Stomach (tissue), 9 donors: Measurements from ENCODE around the gene FSTL4. TPM values are rescaled to one million over a fixed set of nuclear protein-coding genes. Genes with fewer than 3 reads are reported as not detected.

Source experiments
- DNase-seq, 2 donors: peaks; one replicate each; pipeline versions ENCODE4 v3.0.0 to v3.0.0-alpha.2; 2013 to 2019
- H3K27ac ChIP-seq, 5 donors: fragments of 200-600 bp in 4 of 5; sonication (generic) in 4 of 5; one replicate each; pipeline ENCODE4 v1.5.1; 2013 to 2019; ENCODE audit warnings: mild to moderate bottlenecking in 1 of 5, moderate library complexity in 1 of 5
- H3K27me3 ChIP-seq, 3 donors: fragments of 200-600 bp; sonication (generic); one replicate each; pipeline ENCODE4 v1.5.1; 2017 to 2019; ENCODE audit warnings: mixed run types in 1 of 3
- H3K36me3 ChIP-seq, 4 donors: fragments of 200-600 bp; sonication (generic); 1 replicate in 3 of 4; 2 replicates in 1 of 4; pipeline ENCODE4 v1.5.1; 2016 to 2019
- H3K4me1 ChIP-seq, 4 donors: fragments of 200-600 bp; sonication (generic); one replicate each; pipeline ENCODE4 v1.5.1; 2016 to 2019
- H3K4me3 ChIP-seq, 4 donors: fragments of 200-600 bp; sonication (generic) in 3 of 4; one replicate each; pipeline ENCODE4 v1.5.1; 2016 to 2019; ENCODE audit warnings: mild to moderate bottlenecking in 1 of 4
- H3K9me3 ChIP-seq, 4 donors: fragments of 200-600 bp; sonication (generic); one replicate each; pipeline ENCODE4 v1.5.1; 2016 to 2019
- CTCF ChIP-seq, 7 experiments: fragments of 450-650 bp in 4 of 7; fragments of 200-600 bp in 3 of 7; sonication (generic) in 3 of 7; IDR thresholded peaks; one replicate each; pipeline ENCODE4 v1.5.1; 2016 to 2019; ENCODE audit warnings: antibody characterized with exemption in 7 of 7, control low read depth in 2 of 7, mild to moderate bottlenecking in 1 of 7
- EP300 ChIP-seq: sonication (generic); formaldehyde crosslinking; IDR thresholded peaks from one replicate; pipeline ENCODE4 v1.6.1; 2017; ENCODE audit warnings: antibody characterized with exemption
- POLR2A ChIP-seq, 4 donors: fragments of 450-650 bp; IDR thresholded peaks; one replicate each; pipeline ENCODE4 v1.6.1; 2016; ENCODE audit warnings: antibody characterized with exemption in 4 of 4, control low read depth in 2 of 4, mild to moderate bottlenecking in 1 of 4, moderate library complexity in 1 of 4
- POLR2AphosphoS5 ChIP-seq, 3 donors: sonication (generic); formaldehyde crosslinking; IDR thresholded peaks; one replicate each; pipeline ENCODE4 v1.6.1; 2016; ENCODE audit warnings: antibody characterized with exemption in 3 of 3
- WGBS, 5 donors: extraction: QIAGEN DNeasy Blood & Tissue Kit in 3 of 5; methylation state at CpG; one replicate each; pipeline versions ENCODE4 v1.1.5 to v1.1.7; 2013 to 2018; 5-methylcytosine and 5-hydroxymethylcytosine counted together
- intact Hi-C: fragments of 100-400 bp; cut with DNase I; formaldehyde crosslinking; loops from one replicate; pipeline ENCODE4 v1.15.1; 2023; ENCODE audit warnings: low total_unique reads
- polyA plus RNA-seq, 3 donors: library from polyadenylated mRNA; stranded (reverse); fragments of 200-250 nt; gene quantifications; one replicate each; pipeline ENCODE4 v1.2.3, GENCODE V29; 2013
- total RNA-seq, 5 donors: library from RNA; depleted of rRNA; stranded (reverse); fragments of >200 nt; gene quantifications; one replicate each; pipeline versions ENCODE4 v1.1.0 to v1.2.3, GENCODE V29; 2014 to 2016
- donor health status: healthy with polysubstance abuse.
- donor health status: Bipolar disorder and iron deficiency.
- donor health status: healthy.

The FSTL4 gene
- total and polyA plus RNA-seq, 8 donors, result 0.37 to 0.55 TPM; not detected in 6

DNA sequence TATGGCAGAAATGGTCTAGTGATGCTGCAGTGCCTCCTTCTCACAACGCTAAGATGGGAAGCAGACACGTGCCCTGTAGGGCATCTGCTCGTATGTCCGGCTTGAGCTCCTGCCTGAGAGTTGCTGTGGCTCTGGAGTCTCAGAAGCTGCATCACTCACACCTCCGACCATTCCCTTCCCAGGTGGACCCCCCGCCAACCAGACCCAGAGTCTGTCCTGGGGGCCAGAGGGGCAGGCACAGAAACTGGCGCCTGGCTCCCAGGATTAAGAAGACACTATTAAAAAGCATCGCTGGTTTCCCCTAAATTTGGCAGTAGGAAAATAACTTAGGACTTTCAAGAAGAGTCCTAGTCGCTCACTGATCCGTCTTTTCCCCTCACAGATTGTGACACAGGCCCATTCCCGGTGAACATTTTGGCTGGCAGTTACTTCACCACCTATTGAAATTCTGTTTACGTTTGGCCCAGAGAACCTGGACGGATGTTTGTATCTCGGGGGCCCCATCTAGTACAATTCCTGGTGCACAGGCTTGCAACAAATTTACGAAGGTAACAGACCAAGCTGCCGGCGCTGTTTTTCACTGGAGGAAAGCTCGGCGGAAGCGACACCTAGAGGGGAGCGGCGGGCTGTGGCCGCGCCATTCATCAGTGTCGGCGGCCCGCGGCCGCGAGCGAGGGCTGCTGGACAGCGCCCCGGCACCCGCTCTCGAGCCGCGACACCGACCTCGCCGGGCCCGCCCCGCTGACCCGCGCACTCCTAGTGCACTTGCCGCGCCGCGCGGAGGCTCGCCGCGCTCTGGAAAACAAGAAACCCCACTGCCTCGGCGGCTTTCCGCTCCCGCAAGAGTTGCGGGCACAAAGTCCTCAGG lies 1.6 kb downstream of the FSTL4 start:
- peaks cover 21 to 27% (median 25%) of the 10 kb centered on the region in 4 donors for H3K4me1 ChIP-seq
- no peak for TF ChIP-seq POLR2AphosphoS5 (IDR thresholded peaks at IDR 0.05)
- peak in 4 of 7 experiments; percentile 14 to 45 (median 38) for TF ChIP-seq CTCF (IDR thresholded peaks at IDR 0.05)
- H3K4me3 ChIP-seq, result peak overlapping the region; percentile 44 to 63 (median 52)
- peak; percentile 76 to 89 for DNase-seq
- no peak overlapping the region for H3K27ac ChIP-seq
- 6 to 23% (median 7%) methylated on average over 23 to 57 of the region's 57 CpGs for WGBS, 5 donors
- H3K9me3 ChIP-seq, result no peaks in the 10 kb centered on the region
- intact Hi-C loops, result no loop called here
- no peaks in the 10 kb centered on the region for H3K36me3 ChIP-seq
- peaks cover 5 to 74% (median 52%) of the 10 kb centered on the region in 3 donors for H3K27me3 ChIP-seq

DNA sequence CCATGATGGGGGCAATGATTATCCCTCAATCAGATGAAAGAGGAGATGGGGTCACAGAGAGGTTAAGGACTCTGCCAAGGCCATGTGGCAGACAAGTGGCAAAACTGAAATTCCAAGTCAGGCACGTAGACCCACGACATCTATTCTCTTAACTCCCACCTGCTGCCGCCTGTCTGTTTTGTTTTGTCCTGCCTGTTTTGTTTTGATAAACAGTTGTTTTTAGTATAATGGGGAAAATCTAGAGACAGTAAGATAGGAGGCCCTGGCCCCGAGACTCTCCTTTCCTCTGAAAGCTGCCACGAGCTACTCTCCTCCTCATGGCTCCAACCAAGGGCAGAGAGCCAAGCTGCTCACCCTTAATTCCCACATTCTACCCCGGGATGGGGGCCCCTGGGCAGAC lies 4.9 kb downstream of the FSTL4 start:
- Histone ChIP-seq H3K27ac (no peak overlapping the region), H3K4me1 (peaks cover 18 to 22% (median 21%) of the 10 kb centered on the region in 4 donors), H3K9me3 (no peaks in the 10 kb centered on the region), H3K27me3 (peaks cover 0 to 67% (median 33%) of the 10 kb centered on the region in 3 donors), H3K4me3 (no peak overlapping the region), H3K36me3 (no peaks in the 10 kb centered on the region)
- TF ChIP-seq CTCF (IDR thresholded peaks at IDR 0.05), result no peak
- no peak for TF ChIP-seq POLR2AphosphoS5 (IDR thresholded peaks at IDR 0.05)
- no peak for TF ChIP-seq EP300
- no peak for TF ChIP-seq POLR2A (IDR thresholded peaks at IDR 0.05)
- intact Hi-C loops, result no loop called here
- DNase-seq, result no peak
- WGBS, 5 donors, result 48 to 80% (median 71%) methylated on average over 6 of the region's 6 CpGs

DNA sequence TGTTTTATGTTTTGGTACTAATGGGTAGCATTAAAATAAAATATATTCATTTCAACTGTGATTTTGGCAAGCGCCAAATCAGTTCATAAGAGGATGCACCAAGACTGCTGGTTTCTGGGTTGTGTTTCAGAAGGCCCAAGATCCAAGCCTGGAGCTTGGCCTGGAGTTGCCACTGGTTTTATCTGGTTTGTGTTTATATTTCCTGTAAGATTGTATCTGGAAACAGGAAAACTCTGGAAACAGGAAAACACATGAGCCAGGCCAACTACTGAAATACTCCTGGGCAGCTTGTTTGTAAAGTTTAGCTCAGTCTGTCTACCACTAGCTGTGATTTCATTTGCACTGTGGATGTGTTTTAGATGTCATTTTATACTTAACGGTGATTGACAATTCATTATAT lies 5.5 kb downstream of the FSTL4 start:
- WGBS, 5 donors, result 82 to 94% (median 90%) methylated on average over 2 of the region's 2 CpGs
- Histone ChIP-seq H3K4me1 (peaks cover 12 to 15% (median 15%) of the 10 kb centered on the region in 4 donors), H3K27ac (no peak overlapping the region), H3K27me3 (peaks cover 0 to 61% (median 27%) of the 10 kb centered on the region in 3 donors), H3K4me3 (no peak overlapping the region), H3K36me3 (no peaks in the 10 kb centered on the region), H3K9me3 (no peaks in the 10 kb centered on the region)
- TF ChIP-seq POLR2A (IDR thresholded peaks at IDR 0.05) (no peak), EP300 (no peak)
- no peak for DNase-seq
- intact Hi-C loops, result no loop called here

DNA sequence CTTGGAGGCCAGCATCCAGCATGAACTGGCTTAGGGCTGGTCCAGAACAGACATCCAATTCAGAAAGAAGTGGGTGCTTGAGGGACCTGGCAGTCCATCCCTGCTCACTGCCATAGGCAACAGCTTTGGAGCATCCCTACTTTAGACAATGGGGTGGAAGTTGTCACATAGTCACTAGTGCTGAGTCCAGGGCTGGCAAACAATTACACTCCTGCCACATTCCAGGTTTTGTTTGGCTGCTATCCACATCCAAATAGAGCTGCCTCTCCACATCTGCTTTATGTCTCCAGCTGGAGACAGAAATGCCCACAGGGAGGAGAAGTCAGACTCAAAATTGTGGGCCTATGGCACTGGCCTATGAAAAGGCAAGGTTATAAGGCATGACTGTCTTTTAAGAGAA lies 7.0 kb downstream of the FSTL4 start:
- no peaks in the 10 kb centered on the region for H3K36me3 ChIP-seq
- peaks cover 0 to 46% (median 12%) of the 10 kb centered on the region in 3 donors for H3K27me3 ChIP-seq
- no peak overlapping the region for H3K4me3 ChIP-seq
- no peak for TF ChIP-seq POLR2AphosphoS5 (IDR thresholded peaks at IDR 0.05)
- TF ChIP-seq EP300, result no peak
- no peak for TF ChIP-seq POLR2A (IDR thresholded peaks at IDR 0.05)
- no peak for TF ChIP-seq CTCF (IDR thresholded peaks at IDR 0.05)
- H3K4me1 ChIP-seq, result peaks cover 0 to under 1% (median 0%) of the 10 kb centered on the region in 4 donors
- no peaks in the 10 kb centered on the region for H3K9me3 ChIP-seq
- intact Hi-C loops, result no loop called here
- DNase-seq, result peak in 1 of 2 donors; percentile 35
- no peak overlapping the region for H3K27ac ChIP-seq

GRCh38 chr5:133603711-133604110 lies 8.6 kb downstream of the FSTL4 start:
- Histone ChIP-seq H3K36me3 (no peaks in the 10 kb centered on the region), H3K9me3 (no peaks in the 10 kb centered on the region), H3K4me1 (no peaks in the 10 kb centered on the region), H3K27me3 (peaks cover 0 to 30% (median 1%) of the 10 kb centered on the region in 3 donors), H3K27ac (no peak overlapping the region), H3K4me3 (no peak overlapping the region)
- intact Hi-C loops, result no loop called here
- TF ChIP-seq CTCF (IDR thresholded peaks at IDR 0.05), result no peak
- no peak for TF ChIP-seq POLR2AphosphoS5 (IDR thresholded peaks at IDR 0.05)
- no peak for TF ChIP-seq POLR2A (IDR thresholded peaks at IDR 0.05)
- no peak for TF ChIP-seq EP300
- WGBS, 5 donors, result 65 to 84% (median 74%) methylated on average over 6 of the region's 6 CpGs
- no peak for DNase-seq
